PFSK-1 (cell line): Measurements from ENCODE around the gene HECTD1.

Experiments used
- FOXP2 ChIP-seq: optimal IDR thresholded peaks from 2 replicates; pipeline ENCODE3; 2011; ENCODE audit warnings: borderline replicate concordance, control low read depth, inconsistent platforms; ENCODE audit not compliant: insufficient read depth; ENCODE audit errors: extremely low read length, extremely low read depth
- POLR2AphosphoS5 ChIP-seq: IDR thresholded peaks from 2 replicates; pipeline ENCODE4 v1.6.1; 2012; ENCODE audit warnings: low read depth, mild to moderate bottlenecking, control low read depth, low read length, moderate library complexity
- REST ChIP-seq, 2 experiments: IDR thresholded peaks; 2 replicates each; pipeline versions ENCODE4 v1.6.1 to v1.8.0; 2011 to 2012; ENCODE audit warnings: low read depth in 2 of 2, low read length in 2 of 2, control low read depth in 1 of 2, inconsistent platforms in 1 of 2, mild to moderate bottlenecking in 1 of 2, moderate library complexity in 1 of 2; ENCODE audit not compliant: insufficient read depth in 1 of 2
- SIN3A ChIP-seq: IDR thresholded peaks from 2 replicates; pipeline ENCODE4 v1.6.1; 2012; ENCODE audit warnings: mild to moderate bottlenecking, low read length, moderate library complexity, borderline replicate concordance; ENCODE audit not compliant: insufficient read depth
- TAF1 ChIP-seq: IDR thresholded peaks from 2 replicates; pipeline ENCODE4 v1.6.1; 2012; ENCODE audit warnings: low read length, control low read depth, borderline replicate concordance; ENCODE audit not compliant: insufficient read depth

The HECTD1 gene

GRCh38 chr14:31128601-31129526 lies 78.7 kb downstream of the HECTD1 start:
- TF ChIP-seq FOXP2 (no peak), SIN3A (no peak), POLR2AphosphoS5 (no peak), REST (IDR thresholded peaks at IDR 0.05; ENCODE audit: insufficient read depth in 1 of 2, low read depth in 2 of 2, low read length in 2 of 2) (no peak), TAF1 (no peak)

- TF ChIP-seq TAF1: no peak
- TF ChIP-seq FOXP2: no peak
- TF ChIP-seq REST (IDR thresholded peaks at IDR 0.05; ENCODE audit: insufficient read depth in 1 of 2, low read depth in 2 of 2, low read length in 2 of 2): no peak
- no peak for TF ChIP-seq POLR2AphosphoS5
- no peak for TF ChIP-seq SIN3A
Measured at GRCh38 chr14:31127690-31128089, 79.9 kb downstream of the HECTD1 start.

- TF ChIP-seq REST (IDR thresholded peaks at IDR 0.05; ENCODE audit: insufficient read depth in 1 of 2, low read depth in 2 of 2, low read length in 2 of 2): no peak
- TF ChIP-seq FOXP2: no peak
- TF ChIP-seq TAF1: no peak
- no peak for TF ChIP-seq SIN3A
- no peak for TF ChIP-seq POLR2AphosphoS5
Measured at GRCh38 chr14:31126680-31127079, 80.9 kb downstream of the HECTD1 start.

- TF ChIP-seq REST (IDR thresholded peaks at IDR 0.05; ENCODE audit: insufficient read depth in 1 of 2, low read depth in 2 of 2, low read length in 2 of 2) (no peak), TAF1 (no peak)
Measured at GRCh38 chr14:31125231-31125630, 82.4 kb downstream of the HECTD1 start.
